ENCODE results near the gene MOCS1. TPM values are rescaled to one million over a fixed set of nuclear protein-coding genes. Genes with fewer than 3 reads are reported as not detected.

The MOCS1 gene
- total and polyA plus RNA-seq, 12 donors: 15.9 to 40.0 (median 20.9) TPM

- ATAC-seq (peak; percentile 18 to 53 (median 42)), DNase-seq (no peak)
- H3K9me3 ChIP-seq: no peaks in the 10 kb centered on the region
- intact Hi-C loops (cut with DNase I): no loop called here
- 57% methylated on average over 16 of the region's 16 CpGs for WGBS, 2 donors
- TF ChIP-seq CTCF (IDR thresholded peaks at IDR 0.05): no peak
- peaks cover 0 to 28% (median 0%) of the 10 kb centered on the region in 9 donors for H3K36me3 ChIP-seq
- H3K27me3 ChIP-seq: no peaks in the 10 kb centered on the region
- H3K4me1 ChIP-seq: peaks cover 0 to 31% (median 24%) of the 10 kb centered on the region in 9 donors
- H3K4me3 ChIP-seq: no peak overlapping the region
- peak overlapping the region in 8 of 10 donors; percentile 9 to 67 (median 38) for H3K27ac ChIP-seq
Observed at GRCh38 chr6:39881851-39882530, 52.3 kb downstream of the MOCS1 start.

DNA sequence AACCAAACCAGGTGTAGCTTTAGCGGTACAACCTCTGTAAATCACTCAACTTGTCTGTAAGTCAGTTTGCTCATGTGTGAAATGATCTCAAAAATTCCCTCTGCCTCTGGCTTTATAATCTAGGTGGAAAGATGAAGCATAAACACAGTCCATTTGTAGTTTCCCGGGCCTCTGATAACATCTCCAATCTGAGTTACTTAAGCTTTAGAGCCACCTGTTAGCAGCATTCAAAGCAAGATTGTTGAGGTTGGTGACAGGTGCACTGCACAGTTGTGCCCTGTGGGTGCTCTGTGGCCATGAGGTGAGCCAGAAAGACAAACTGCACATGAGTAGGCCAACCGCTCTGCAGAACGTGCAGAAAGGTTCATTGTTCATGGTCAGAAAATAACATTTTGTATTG is 53.7 kb downstream of the MOCS1 start:
- 84 to 85% methylated on average over 4 of the region's 4 CpGs for WGBS, 2 donors
- H3K4me3 ChIP-seq: no peak overlapping the region
- intact Hi-C loops (cut with DNase I): no loop called here
- ATAC-seq: no peak
- no peak for DNase-seq
- peaks cover 0 to 22% (median 19%) of the 10 kb centered on the region in 9 donors for H3K4me1 ChIP-seq
- H3K36me3 ChIP-seq: peaks cover 0 to 42% (median 1%) of the 10 kb centered on the region in 9 donors
- no peak overlapping the region for H3K27ac ChIP-seq
- no peaks in the 10 kb centered on the region for H3K9me3 ChIP-seq
- no peaks in the 10 kb centered on the region for H3K27me3 ChIP-seq
- TF ChIP-seq CTCF (IDR thresholded peaks at IDR 0.05): no peak

DNA sequence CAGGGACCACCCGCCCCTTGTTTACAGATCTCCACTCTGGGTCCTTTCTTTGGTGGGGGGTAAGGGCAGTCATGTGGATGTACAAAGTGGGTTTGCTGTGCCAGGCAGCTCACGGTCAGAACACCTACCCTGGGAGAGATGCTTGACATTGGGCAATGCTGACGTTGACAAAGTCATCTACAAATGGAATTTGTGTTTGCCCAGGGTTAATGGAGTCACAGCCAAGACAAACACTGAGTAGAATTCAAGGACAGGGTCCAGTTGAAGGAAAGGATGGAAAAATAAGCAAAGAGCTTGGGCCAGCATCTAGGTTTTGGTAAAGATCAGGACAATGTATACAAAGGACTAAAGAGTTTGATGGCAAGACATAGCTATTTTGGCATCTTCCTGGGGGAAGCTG is 54.7 kb downstream of the MOCS1 start:
- Histone ChIP-seq H3K4me3 (no peak overlapping the region), H3K36me3 (peaks cover 0 to 52% (median 5%) of the 10 kb centered on the region in 9 donors), H3K27ac (no peak overlapping the region), H3K27me3 (no peaks in the 10 kb centered on the region), H3K9me3 (no peaks in the 10 kb centered on the region), H3K4me1 (peaks cover 0 to 22% (median 19%) of the 10 kb centered on the region in 9 donors)
- 82 to 85% methylated on average over 3 of the region's 3 CpGs for WGBS, 2 donors
- DNase-seq: no peak
- no peak for ATAC-seq
- intact Hi-C loops (cut with DNase I): no loop called here
- TF ChIP-seq CTCF (IDR thresholded peaks at IDR 0.05): no peak

DNA sequence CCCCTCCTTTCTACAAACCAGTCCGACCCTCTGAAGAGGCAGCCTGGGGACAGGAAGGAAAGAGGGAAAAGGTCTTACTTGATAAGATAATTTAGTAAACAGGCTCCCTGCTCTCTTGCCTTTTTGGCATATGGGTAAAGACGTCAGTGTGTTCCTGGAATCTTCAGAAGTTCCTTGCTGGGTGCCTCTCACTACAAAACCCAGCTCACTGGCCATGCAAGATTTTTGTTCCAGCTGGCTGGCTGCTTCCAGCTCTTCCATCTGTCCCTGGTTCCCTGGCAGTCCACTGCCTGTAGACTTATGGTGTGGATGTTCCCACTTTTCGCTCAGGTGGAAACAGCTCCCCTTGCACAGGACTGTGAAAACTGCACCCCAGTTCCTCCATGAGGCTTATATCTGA is 57.4 kb downstream of the MOCS1 start:
- TF ChIP-seq CTCF (IDR thresholded peaks at IDR 0.05): no peak
- intact Hi-C loops (cut with DNase I): no loop called here
- DNase-seq: no peak
- no peak for ATAC-seq
- H3K27me3 ChIP-seq: no peaks in the 10 kb centered on the region
- no peak overlapping the region for H3K4me3 ChIP-seq
- no peaks in the 10 kb centered on the region for H3K9me3 ChIP-seq
- H3K4me1 ChIP-seq: peaks cover 0 to 6% (median 3%) of the 10 kb centered on the region in 9 donors
- no peak overlapping the region for H3K27ac ChIP-seq
- 55 to 74% methylated on average over 3 of the region's 3 CpGs for WGBS, 2 donors
- peaks cover 0 to 80% (median 9%) of the 10 kb centered on the region in 9 donors for H3K36me3 ChIP-seq
